K562 (cell line): ENCODE data around the gene KRT26. TPM values are rescaled to one million over a fixed set of nuclear protein-coding genes. Genes with fewer than 3 reads are reported as not detected.

Source experiments
- C11orf30 ChIP-seq: fragments of 450-650 bp; IDR thresholded peaks from 2 replicates; pipeline ENCODE4 v1.6.1; 2016; ENCODE audit warnings: low read depth, mild to moderate bottlenecking
- CREB1 ChIP-seq, 2 experiments: sonication (generic) in 1 of 2; formaldehyde crosslinking in 1 of 2; IDR thresholded peaks; 2 replicates each; pipeline versions ENCODE4 v1.6.1 to v1.8.0; 2012 to 2022; ENCODE audit warnings: inconsistent platforms in 1 of 2, mild to moderate bottlenecking in 1 of 2, missing genetic modification reagents in 1 of 2, moderate library complexity in 1 of 2
- CREM ChIP-seq: IDR thresholded peaks from 2 replicates; pipeline ENCODE4 v1.6.1; 2014; ENCODE audit warnings: antibody characterized with exemption, low read depth
- ELF2 ChIP-seq: fragments of 250-450 bp; sonication (Bioruptor Pico); IDR thresholded peaks from 2 replicates; pipeline ENCODE4 v1.5.0; 2021; ENCODE audit warnings: mild to moderate bottlenecking
- EP400 ChIP-seq: fragments of 450-650 bp; IDR thresholded peaks from 2 replicates; pipeline ENCODE4 v1.6.1; 2017; ENCODE audit warnings: antibody characterized with exemption, mild to moderate bottlenecking, moderate library complexity
- FUS ChIP-seq: fragments of 200-400 bp; formaldehyde crosslinking; optimal IDR thresholded peaks from 2 replicates; pipeline ENCODE3; 2017; ENCODE audit warnings: low read depth, low read length
- HCFC1 ChIP-seq: IDR thresholded peaks from 2 replicates; pipeline ENCODE4 v1.6.1; 2012; ENCODE audit warnings: low read depth, low read length, improper control_type of control experiment
- NR2C1 ChIP-seq, 2 experiments: fragments of 450-650 bp; IDR thresholded peaks; 2 replicates each; pipeline ENCODE4 v1.6.1; 2017; ENCODE audit warnings: mild to moderate bottlenecking in 2 of 2, antibody characterized with exemption in 1 of 2, inconsistent platforms in 1 of 2, missing compliant biosample characterization in 1 of 2, missing genetic modification characterization in 1 of 2
- NRF1 ChIP-seq, 2 experiments: fragments of 450-650 bp; IDR thresholded peaks in 1 of 2; conservative IDR thresholded peaks in 1 of 2; 2 replicates each; pipeline ENCODE4 v1.6.1; 2014; ENCODE audit warnings: mild to moderate bottlenecking in 2 of 2
- SRSF1 ChIP-seq: fragments of 200-400 bp; formaldehyde crosslinking; IDR thresholded peaks from 2 replicates; pipeline ENCODE4 v1.6.1; 2017; ENCODE audit warnings: mild to moderate bottlenecking, low read depth, low read length, moderate library complexity
- ZNF197 ChIP-seq: fragments of 200-800 bp; sonication (Bioruptor generic); IDR thresholded peaks from 2 replicates; pipeline ENCODE4 v1.6.1; 2016; ENCODE audit warnings: low read depth, missing genetic modification characterization, missing compliant biosample characterization
- ZNF263 ChIP-seq: sonication (generic); formaldehyde crosslinking; IDR thresholded peaks from 2 replicates; pipeline ENCODE4 v1.8.0; 2022; ENCODE audit warnings: mild to moderate bottlenecking, missing genetic modification reagents, borderline replicate concordance
- ZNF76 ChIP-seq: fragments of 250-450 bp; sonication (Bioruptor Pico); IDR thresholded peaks from 2 replicates; pipeline ENCODE4 v1.4.0; 2020; ENCODE audit warnings: mild to moderate bottlenecking, moderate library complexity, borderline replicate concordance
- polyA plus RNA-seq, 8 experiments: library from polyadenylated mRNA; depleted of rRNA in 4 of 8; stranded (reverse) in 5 of 8; unstranded in 3 of 8; fragments of >200 nt; fragmentation: Nextera tagmentation in 2 of 8; fragmentation: Illumina TruSeq in 1 of 8; extraction: Ambion mirVana in 2 of 8; extraction: Trizol in 1 of 8; gene quantifications; 2 replicates each; pipeline versions ENCODE4 v1.2.1 to v1.2.3, GENCODE V29; 2011 to 2014; ENCODE audit warnings: inconsistent platforms in 1 of 8, missing spikeins in 1 of 8
- total RNA-seq, 7 experiments: library from RNA; depleted of rRNA in 6 of 7; stranded (reverse); fragments of >200 nt in 6 of 7; fragmentation: Illumina TruSeq in 2 of 7; extraction: Trizol in 2 of 7; gene quantifications; 2 replicates each; pipeline versions ENCODE4 v1.2.1 to v1.2.3, GENCODE V29; 2011 to 2021; ENCODE audit warnings: low replicate concordance in 1 of 7
- TF ChIP-seq, protein P1 (sequence below): fragments of 450-650 bp; IDR thresholded peaks from 2 replicates; pipeline ENCODE4 v1.6.1; 2018; ENCODE audit not compliant: partially characterized antibody
- TF ChIP-seq, protein P2 (sequence below): fragments of 250-450 bp; sonication (Bioruptor Pico); IDR thresholded peaks from 2 replicates; pipeline ENCODE4 v1.4.0; 2020; ENCODE audit warnings: mild to moderate bottlenecking, moderate library complexity
- TF ChIP-seq, protein P3 (sequence below): fragments of 250-450 bp; sonication (Bioruptor Pico); IDR thresholded peaks from 2 replicates; pipeline ENCODE4 v1.9.0; 2021; ENCODE audit warnings: mild to moderate bottlenecking, inconsistent platforms
- TF ChIP-seq, protein P4 (sequence below): sonication (generic); formaldehyde crosslinking; IDR thresholded peaks from 2 replicates; pipeline ENCODE4 v1.8.1; 2023; ENCODE audit warnings: mild to moderate bottlenecking, missing genetic modification reagents

Gene KRT26
- total and polyA plus RNA-seq, 9 of the 15 experiments (the other 6 are each of a cell fraction or from before 2014, with no cell fraction given) = not detected

DNA sequence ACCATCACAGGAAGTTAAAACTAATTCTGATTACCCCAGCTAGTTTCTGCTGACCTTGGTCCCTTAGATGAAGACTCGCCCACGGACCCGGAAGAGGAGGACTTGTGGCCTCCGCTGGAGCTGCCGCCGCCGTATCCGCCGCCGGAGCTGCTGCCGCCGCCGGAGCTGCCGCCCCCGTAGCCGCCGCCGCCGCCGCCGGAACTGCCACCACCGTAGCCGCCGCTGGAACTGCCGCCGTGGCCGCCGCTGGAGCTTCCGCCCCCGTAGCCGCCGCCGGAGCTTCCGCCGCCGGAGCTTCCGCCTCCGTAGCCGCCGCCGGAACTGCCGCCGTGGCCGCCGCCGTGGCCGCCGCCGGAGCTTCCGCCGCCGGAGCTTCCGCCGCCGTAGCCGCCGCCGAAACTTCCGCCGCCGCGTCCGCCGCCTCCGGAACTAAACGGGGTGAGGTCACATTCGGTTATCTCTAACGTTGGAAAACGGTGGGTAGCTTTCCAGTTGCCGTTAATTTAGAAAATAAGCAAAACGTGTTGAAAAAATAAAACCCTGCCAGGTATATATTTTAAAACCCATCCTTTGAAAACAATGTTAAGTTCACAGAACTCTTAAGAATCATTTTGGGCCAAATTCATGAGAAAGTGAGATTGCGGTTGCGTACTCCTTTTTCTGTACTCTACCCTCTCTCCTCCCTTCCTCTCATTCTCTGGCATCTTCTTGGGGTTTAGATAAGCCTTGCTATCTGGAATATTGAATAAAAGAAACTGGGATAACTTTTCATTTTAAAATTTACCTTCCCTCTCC is 46.9 kb upstream of the KRT26 start (continued):
- TF ChIP-seq ZNF76 (CRISPR knock-in tag) = 0 out of 2 replicates have a peak, but pooled peaks have one; percentile 43
- no peak for TF ChIP-seq SRSF1
- no peak for TF ChIP-seq FUS
- TF ChIP-seq, protein P1, sequence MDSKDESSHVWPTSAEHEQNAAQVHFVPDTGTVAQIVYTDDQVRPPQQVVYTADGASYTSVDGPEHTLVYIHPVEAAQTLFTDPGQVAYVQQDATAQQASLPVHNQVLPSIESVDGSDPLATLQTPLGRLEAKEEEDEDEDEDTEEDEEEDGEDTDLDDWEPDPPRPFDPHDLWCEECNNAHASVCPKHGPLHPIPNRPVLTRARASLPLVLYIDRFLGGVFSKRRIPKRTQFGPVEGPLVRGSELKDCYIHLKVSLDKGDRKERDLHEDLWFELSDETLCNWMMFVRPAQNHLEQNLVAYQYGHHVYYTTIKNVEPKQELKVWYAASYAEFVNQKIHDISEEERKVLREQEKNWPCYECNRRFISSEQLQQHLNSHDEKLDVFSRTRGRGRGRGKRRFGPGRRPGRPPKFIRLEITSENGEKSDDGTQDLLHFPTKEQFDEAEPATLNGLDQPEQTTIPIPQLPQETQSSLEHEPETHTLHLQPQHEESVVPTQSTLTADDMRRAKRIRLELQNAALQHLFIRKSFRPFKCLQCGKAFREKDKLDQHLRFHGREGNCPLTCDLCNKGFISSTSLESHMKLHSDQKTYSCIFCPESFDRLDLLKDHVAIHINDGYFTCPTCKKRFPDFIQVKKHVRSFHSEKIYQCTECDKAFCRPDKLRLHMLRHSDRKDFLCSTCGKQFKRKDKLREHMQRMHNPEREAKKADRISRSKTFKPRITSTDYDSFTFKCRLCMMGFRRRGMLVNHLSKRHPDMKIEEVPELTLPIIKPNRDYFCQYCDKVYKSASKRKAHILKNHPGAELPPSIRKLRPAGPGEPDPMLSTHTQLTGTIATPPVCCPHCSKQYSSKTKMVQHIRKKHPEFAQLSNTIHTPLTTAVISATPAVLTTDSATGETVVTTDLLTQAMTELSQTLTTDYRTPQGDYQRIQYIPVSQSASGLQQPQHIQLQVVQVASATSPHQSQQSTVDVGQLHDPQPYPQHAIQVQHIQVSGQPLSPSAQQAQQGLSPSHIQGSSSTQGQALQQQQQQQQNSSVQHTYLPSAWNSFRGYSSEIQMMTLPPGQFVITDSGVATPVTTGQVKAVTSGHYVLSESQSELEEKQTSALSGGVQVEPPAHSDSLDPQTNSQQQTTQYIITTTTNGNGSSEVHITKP = peak; percentile 64
- peak; percentile 50; the same call in 1 of the 2 replicates for TF ChIP-seq HCFC1
- no peak for TF ChIP-seq CREB1 (IDR thresholded peaks at IDR 0.05)
- no peak for TF ChIP-seq CREB1 (CRISPR knock-in tag; IDR thresholded peaks at IDR 0.05)
- TF ChIP-seq NRF1 (conservative IDR thresholded peaks at IDR 0.05 in 1 of 2, IDR thresholded peaks at IDR 0.05 in 1 of 2) = peak in 1 of 2 experiments; percentile 8; a peak in 1 of 4 replicates
- TF ChIP-seq, protein P2, sequence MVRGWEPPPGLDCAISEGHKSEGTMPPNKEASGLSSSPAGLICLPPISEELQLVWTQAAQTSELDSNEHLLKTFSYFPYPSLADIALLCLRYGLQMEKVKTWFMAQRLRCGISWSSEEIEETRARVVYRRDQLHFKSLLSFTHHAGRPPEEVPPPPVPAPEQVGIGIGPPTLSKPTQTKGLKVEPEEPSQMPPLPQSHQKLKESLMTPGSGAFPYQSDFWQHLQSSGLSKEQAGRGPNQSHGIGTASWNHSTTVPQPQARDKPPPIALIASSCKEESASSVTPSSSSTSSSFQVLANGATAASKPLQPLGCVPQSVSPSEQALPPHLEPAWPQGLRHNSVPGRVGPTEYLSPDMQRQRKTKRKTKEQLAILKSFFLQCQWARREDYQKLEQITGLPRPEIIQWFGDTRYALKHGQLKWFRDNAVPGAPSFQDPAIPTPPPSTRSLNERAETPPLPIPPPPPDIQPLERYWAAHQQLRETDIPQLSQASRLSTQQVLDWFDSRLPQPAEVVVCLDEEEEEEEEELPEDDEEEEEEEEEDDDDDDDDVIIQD = no peak
- TF ChIP-seq NR2C1 (IDR thresholded peaks at IDR 0.05) = peak; percentile 92
- peak; percentile 85 for TF ChIP-seq NR2C1 (tag; IDR thresholded peaks at IDR 0.05)
- no peak for TF ChIP-seq CREM
- no peak for TF ChIP-seq ZNF263 (CRISPR knock-in tag)
- no peak for TF ChIP-seq C11orf30
- TF ChIP-seq, protein P3, sequence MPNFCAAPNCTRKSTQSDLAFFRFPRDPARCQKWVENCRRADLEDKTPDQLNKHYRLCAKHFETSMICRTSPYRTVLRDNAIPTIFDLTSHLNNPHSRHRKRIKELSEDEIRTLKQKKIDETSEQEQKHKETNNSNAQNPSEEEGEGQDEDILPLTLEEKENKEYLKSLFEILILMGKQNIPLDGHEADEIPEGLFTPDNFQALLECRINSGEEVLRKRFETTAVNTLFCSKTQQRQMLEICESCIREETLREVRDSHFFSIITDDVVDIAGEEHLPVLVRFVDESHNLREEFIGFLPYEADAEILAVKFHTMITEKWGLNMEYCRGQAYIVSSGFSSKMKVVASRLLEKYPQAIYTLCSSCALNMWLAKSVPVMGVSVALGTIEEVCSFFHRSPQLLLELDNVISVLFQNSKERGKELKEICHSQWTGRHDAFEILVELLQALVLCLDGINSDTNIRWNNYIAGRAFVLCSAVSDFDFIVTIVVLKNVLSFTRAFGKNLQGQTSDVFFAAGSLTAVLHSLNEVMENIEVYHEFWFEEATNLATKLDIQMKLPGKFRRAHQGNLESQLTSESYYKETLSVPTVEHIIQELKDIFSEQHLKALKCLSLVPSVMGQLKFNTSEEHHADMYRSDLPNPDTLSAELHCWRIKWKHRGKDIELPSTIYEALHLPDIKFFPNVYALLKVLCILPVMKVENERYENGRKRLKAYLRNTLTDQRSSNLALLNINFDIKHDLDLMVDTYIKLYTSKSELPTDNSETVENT = peak; percentile 58; the same call in 1 of the 2 replicates
- TF ChIP-seq ZNF197 (CRISPR knock-in tag) = no peak
- peak; percentile 71 for TF ChIP-seq EP400
- peak; percentile 40; the same call in 1 of the 2 replicates for TF ChIP-seq ELF2 (CRISPR knock-in tag)
- TF ChIP-seq, protein P4, sequence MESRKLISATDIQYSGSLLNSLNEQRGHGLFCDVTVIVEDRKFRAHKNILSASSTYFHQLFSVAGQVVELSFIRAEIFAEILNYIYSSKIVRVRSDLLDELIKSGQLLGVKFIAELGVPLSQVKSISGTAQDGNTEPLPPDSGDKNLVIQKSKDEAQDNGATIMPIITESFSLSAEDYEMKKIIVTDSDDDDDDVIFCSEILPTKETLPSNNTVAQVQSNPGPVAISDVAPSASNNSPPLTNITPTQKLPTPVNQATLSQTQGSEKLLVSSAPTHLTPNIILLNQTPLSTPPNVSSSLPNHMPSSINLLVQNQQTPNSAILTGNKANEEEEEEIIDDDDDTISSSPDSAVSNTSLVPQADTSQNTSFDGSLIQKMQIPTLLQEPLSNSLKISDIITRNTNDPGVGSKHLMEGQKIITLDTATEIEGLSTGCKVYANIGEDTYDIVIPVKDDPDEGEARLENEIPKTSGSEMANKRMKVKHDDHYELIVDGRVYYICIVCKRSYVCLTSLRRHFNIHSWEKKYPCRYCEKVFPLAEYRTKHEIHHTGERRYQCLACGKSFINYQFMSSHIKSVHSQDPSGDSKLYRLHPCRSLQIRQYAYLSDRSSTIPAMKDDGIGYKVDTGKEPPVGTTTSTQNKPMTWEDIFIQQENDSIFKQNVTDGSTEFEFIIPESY (CRISPR knock-in tag) = no peak
